HG03064 (cell line): ENCODE data around the gene PRSS56.

Experiments used
- ATAC-seq: cut with Tn5 transposase; IDR thresholded peaks from one replicate; pipeline ENCODE4 v1.9.1; 2021; ENCODE audit warnings: low read depth; ENCODE audit not compliant: unreplicated experiment

Gene PRSS56

DNA sequence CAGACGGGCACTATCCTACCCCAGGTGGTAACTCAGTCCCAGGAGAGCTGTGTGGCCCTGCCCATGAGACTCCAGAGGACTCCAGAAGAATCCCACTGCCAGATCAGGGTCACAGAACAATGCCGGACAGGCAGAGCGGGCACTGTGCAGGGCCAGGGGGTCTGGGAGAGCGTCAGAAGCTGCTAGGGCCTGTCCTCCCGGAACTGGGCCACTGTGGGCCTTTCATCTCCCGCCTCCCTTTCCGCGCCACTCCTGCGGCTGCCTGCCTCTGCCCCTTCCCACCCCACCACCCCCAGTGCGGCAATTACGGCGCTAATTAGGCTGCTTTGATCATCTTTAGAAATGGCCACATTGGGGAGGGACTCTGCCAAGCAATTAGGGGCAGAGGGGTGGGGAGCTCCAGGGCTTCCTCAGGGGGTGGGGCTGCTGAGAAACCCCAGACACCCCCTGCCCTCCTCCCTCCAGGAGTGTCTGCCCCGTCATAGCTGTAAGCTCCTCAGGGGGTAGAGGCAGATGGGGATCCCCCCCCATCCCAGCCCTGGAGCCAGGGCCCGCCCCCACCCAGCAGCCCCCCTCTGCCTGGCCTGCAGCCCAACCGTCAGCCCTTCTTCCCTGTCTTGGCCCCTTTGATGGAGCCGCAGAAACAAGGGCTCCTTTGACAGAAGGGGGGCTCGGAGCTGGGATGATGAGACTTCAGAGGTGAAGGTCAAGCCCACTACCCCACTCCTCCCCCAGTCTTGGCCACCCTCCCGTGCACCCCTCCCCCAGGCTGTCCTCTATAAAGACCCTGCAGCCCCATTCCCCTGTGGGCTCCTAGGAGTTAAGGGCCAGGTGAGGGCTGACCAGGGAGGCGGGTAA lies at the start of gene PRSS56:
PRSS56 (plus strand) TSS at position 808 of the 858 bp plus-strand sequence. CDS start 211 bp downstream, outside the sequence.
- ATAC-seq, result no peak

DNA sequence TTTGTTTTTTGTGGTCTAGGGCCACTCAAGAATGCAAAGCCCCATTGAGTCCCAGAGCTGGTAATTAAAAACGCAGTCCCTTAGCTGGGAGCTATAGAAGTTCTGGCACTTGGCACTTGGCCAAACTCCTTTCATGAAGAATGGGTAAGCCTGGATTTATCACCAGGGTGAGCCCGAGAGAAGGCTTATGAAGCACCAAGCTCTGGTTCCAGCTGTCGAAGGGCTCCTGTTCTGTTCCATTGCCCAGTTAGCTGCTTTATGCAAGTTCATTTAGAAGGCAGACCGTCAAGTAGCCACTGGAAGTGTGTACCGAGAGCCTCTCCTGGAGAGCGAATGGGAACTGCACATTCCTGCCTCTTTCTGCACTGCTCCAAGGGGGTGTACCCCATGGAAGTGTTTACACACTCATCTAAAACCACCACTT lies 46.7 kb upstream of the PRSS56 start:
- no peak for ATAC-seq

DNA sequence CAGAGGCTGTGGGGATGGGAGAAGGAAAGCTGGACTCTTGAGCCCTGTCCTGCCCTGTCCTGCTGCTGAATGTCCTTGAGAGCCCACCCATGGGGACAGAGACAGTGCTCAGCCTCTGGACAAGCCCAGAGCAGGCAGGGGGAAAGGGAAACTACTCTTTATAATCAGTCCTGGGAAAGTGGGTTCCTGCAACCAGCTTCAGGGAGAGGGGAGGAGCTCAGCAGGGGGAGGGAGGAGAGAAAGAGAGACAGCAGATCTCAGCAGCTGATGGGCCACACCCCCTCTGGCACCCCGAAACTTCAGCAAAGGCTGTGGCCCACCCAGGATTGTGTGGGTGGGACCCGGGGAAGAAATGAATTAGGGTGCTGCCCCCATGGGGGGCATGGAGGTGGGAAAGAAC lies 44.1 kb upstream of the PRSS56 start:
- no peak for ATAC-seq

DNA sequence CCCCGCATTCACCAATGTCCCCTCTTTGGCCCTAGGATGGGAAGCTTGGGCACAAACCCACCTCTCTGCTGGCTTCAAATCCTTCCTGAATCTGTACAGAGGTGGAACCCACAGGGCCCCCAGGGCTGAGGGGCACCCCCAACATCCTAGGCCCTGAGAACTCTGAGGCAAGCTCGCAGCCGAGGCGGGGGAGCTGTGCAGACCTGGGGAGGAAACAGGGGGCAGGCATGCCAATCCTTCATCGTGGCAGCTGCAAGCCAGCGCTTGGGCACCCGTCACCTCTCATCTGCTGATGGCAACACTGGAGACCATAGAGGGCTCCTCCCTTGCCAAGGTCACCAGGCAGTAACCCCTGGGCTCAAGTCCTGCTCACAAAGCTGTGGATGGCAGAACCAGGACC lies 43.4 kb upstream of the PRSS56 start:
- no peak for ATAC-seq

DNA sequence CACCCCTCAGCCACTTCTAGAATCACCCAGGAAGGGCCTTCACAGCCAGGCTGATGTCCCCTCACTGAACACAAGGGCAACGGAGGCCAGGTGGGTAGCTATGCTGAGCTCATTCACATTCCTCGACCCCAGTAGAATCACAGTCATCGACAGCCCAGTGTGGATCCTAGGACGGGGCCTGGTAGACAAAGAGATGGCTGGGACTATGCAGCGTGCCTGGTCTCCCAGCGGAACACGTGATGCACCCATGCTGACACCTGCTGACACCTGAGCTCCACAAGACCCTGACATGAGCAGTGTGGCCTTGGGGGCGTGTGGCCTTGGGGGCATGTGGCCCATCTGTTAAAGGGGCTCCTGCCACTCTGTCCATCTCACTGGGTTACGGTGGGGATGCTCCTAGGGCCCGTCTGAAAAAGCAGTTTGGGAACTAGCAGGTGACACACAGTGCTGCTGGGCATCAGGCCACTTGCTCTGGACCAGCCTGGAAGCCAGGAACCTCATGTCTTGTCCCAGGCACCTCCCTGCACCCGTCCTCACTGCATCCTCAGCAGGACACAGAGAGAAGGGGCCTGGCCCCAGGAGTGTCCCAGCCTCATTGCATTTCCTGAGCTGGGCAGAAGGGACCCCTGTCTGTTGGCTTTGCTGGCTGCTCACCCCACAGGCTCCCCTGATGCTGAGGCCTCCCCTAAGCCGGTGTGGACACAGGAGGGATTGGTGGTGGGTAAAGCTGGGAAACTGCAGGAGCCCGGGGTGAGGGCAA lies 42.3 kb upstream of the PRSS56 start:
- ATAC-seq, result no peak

DNA sequence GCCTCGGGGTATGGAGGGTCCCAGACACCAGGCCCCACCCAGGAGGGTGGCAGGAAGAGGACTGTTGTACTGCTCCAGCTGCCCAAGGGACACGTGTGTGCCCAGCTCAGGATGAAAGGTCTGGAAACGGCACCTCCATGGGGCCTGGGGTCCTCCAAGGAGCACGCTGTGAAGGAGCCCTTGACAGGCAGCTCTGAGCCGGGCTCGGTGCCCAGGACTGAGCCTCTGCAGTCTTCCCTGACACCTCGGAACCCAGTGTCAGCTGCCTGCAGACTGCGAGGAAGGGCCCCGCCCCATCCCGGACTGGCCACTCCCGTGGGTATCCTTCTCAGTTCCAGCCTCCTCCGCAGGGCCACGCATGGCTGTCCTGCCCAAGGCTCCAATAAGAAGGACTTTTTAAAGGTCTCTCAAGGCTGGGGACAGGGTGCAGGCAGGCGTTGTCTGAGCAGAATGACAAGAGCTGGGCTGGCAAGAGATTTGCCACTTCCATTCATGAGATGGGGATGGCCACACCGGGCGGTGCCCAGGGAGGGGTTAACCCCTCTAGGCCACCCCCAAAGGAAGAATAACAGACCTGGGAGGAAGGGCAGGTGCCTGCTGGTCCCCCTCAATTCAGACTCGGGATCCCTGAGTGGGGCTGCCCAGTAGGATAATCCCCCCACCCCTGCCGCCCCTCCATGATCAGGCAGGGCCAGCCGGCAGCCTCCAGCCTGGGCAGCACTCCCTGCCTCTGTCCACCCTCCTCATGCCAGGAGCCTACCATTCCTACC lies 41.4 kb upstream of the PRSS56 start:
- no peak for ATAC-seq

DNA sequence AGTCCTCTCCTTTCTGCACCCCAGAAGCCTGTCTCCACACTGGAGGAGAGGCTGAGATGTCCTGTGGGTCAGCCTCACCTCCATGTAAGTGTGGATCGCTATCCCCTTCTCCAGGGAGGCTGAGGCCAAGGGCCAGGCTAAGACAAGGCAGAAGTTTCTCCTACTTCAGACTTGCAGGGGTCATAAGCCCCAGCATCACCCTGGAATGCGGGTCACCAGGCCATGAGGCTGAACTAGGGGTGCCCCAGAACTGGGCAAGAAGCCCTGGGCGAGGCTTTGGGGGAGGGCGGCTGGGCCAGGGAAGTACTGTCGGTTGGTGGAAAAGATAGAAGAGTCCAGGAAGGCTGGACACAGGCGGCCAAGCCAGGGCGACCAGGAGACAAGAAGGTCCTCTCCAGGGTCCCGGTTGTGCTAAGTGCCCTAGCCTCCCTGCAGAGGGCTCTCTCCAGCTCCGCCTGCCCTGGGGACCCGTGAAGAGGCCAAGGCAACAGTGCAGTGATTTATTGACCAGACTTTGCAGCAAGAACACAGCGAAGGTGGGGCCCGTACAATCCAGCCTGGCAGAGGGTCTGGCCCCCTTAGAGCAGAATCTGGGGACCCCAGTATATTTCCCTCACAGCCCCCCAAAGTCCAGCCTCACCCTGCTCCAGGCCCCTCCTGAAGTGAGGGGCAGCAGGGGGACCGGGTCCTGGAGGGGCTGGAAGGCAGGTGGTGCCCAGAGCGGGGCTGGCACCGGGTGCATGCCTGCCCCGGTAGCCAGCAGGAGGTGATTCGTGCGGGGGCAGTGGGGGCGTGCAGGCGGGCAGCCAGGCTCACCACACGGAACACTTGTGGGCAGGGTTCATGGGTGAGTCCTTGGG lies 40.6 kb upstream of the PRSS56 start:
- ATAC-seq, result no peak

DNA sequence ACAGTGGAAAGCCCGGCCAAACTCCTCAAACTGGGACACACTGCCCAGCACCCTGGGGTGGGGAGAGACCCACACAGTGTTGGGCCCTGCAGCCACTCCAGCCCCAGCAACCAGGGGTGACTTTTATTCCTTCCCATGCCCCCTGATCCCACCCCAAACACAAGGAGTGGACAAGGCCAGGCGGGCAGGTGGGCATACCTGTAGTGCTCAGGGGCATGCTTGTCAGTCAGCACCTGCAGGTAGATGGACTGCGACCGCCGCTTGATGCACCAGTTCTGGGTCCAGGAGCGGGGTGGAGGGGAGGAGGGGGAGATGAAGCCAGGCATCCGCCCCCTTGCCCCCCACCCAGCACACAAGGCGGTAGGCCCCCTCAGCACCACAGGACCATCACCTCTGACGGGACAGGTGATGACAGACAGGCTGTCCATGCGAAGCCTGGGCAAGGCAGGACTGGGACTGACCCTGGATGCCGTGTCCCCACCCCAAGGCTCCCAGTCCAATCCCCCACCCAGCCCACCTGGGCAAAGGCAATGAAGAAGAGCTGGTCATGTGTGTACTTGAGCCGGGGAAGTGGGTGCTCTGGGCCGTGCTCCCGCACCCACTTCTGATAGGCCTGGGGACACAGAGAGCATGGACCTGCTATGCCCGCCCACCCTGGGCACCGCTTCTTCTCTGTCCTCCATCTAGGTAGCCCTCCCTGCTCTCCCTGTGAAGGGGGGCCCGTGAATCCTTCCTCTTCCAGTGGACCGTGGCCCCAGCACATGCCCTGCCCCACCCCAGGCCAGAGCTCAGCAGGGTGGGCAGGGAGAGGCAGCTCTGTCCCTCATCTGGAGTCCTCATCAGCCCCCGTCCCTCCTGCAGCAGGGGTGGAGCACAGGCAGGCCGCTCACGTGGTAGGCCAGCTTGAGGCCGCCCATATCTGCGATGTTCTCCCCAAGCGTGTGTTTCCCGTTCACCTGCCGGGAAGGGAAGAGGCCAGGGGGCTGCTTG lies 39.7 kb upstream of the PRSS56 start:
- ATAC-seq, result no peak

DNA sequence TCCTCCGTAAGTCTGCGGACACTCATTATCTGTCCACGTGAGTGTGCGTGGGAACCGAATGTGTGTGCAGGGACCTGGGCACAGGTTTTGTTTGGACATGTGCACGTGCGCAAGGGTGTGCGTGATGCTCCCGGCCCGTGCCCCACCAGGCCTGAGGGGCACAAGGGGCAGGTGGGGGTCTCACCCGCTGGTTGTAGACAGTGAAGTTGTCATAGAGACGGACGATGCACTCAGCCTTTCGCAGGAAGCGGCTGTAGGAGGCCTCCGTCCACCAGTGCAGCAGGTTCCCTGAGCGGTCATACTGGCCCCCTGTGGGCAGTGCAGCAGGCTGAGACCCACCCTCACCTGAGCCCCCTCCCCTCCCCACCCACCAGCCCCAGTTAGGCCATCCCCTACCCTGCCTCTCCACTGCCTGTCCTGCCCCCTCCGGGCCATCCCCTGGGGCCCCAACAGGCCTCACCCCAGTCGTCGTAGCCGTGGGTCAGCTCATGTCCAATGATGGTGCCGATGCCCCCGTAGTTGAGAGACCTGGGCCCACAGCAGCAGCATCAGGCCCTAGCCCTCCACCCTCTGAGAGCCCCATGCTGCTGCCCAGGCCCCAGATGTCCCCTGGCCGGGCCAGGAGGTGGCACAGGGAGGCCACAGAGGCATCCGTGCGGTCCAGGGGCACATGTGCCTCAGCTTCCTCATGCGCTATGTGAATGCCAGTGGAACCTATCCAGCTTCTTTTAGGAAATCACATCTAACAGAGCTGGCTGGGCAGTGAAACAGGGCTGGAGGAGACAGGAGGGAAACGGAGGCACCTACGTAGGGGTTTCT lies 38.7 kb upstream of the PRSS56 start:
- no peak for ATAC-seq

DNA sequence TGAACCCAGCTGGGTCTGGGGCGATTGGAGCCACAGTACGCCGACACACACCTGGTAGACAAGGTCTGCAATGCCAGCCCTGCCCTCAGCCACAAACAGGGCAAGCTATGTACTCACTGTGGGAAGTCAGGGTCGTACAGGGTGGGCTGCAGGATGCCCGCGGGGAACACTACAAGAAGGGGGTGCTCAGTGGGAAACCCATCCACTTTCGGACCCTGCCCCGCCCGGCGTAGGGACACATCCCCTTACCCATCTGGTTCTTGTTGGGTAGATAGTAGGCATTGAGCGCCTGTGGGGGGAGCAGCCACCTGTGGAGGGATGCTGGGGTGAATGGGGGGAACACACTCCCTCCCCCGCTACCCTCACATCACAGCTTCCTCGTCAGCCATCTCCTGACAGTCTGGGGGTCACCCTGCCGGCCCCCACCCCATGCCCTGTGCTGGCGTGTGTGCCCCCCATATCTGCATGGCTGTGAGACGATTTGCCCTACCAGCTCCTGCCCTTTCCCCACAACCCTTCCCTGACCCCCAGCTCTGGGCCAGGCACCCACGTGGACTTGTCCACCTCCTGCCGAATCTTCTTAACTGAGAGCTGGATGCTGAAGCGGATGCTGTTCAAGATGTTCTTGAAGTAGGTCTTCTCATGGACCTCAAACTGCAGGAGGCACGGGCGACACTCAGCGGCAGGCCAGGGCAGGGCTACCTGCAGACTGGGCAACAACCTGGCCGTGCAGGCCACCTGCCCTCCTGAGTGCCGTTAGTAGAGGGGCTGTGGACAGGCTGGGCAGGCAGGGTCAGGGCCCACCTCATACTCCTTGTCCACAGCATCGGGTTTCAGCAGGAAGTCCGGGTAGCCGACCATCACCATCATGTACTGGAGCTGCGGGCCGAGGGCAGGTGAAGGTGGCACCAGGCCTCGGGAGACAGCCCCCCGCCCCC lies 37.6 kb upstream of the PRSS56 start:
- no peak for ATAC-seq

DNA sequence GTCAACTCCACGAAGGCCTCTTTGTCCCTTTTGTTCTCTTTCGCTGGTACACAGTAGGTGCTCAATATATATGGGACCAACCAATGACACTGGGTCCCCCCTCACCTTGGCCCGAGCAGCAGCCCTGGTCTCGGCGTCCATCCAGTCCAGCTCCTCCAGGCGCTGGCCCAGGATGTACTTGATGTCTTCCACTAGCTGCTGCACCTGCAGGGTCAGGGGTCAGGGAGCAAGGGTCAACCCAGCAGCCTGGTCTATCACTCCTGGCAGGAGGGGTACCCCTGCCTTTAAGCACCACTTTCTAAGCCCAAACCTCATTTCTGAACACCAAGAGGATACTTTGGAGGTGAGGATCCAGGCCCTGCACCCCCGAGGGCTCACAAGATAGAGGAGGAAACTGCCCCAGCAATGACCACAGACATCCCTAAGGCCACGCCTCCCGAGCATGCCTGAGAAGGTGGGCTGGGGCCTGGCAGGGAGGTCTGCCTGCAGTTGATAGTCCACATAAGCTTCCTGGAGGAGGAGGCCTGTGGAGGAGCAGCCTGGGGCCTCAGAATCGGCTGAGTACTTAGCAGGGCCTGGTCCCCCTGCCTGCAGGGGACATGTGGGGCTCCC lies 36.8 kb upstream of the PRSS56 start:
- ATAC-seq, result no peak

DNA sequence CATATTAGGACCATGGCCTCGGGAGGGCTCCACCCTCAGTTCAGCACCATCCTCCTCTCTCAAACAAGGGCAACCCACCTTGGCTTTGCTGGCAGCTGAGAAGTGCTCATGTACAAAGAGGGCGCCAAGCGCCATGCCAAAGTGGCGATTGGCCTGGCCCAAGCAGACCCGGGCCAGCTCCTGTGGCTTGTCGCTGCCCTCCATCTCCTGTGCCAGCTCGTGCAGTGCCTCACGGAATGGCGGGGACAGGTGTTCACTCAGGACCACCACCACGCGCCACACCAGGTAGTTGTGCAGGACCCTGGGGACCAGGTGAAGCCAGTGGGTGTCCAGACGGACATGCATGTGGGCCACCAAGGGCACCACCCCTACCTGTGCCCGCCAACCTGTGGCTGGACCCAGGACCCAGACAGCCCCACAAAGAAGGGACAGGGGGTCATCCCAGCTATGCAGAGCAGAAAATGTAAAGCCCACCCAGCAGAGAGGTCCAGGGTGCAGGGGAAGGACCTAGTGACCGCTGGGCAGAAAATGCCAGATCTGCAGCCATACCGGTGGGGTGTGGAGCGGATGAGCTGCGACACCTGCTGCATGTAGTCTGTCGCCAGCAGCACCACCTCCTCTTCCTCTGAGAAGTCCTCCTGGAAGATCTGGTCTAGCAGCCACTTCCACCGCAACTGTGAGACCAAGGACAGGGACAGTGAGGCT lies 36.1 kb upstream of the PRSS56 start:
- no peak for ATAC-seq

DNA sequence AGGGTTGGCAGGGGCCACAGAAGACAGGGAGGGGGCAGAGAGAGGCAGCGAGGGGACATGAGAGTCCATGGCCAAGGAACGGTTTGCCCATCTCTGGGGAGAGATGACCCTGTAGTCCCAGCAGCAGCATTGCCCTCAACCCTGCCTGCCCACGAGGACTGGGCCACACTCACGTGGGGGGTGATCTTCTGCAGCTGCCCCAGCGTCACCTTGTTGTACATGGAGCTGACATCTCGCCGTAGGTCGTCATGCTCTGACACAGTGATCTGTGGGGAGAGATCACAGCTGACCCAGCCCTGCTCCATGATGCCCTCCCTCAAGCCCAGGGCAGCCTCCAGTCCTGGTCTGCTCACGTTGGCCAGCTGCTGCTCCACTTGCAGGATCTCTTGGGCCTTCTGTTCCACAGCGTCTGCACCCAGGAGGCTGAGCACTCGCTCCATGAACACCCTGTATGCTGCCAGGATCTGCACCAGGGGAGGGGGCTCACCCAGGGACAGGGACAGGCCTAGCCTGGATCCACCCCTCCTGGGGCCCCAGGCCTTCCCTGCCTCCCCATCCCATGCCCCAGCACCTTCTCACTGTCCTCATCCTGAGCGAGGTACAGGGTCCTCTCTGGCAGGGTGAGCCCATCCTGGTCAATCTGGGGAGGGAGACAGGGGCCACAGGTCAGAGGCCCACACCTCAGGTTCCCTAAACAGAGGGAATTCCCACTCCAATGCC lies 35.4 kb upstream of the PRSS56 start:
- ATAC-seq, result no peak

DNA sequence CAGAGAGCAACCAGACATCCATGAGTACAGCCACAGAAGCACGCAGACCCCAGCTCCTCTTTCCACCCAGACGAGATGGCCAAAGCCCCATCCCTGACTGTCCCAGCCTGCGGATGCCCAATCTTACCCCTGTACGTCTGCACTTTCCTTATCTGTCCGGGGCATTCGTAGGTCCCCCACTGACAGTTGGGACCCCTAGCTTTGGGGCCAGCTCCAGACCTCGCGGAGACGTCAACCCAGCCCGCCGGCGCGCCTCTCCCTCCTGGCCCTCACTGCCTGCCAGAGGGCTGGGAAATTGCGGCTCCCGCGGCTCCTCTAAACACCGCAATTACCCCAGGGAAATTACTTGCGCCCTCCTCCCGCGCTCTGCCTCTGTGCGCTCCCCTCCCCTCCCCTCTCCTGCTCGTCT lies 34.8 kb upstream of the PRSS56 start:
- ATAC-seq, result no peak

DNA sequence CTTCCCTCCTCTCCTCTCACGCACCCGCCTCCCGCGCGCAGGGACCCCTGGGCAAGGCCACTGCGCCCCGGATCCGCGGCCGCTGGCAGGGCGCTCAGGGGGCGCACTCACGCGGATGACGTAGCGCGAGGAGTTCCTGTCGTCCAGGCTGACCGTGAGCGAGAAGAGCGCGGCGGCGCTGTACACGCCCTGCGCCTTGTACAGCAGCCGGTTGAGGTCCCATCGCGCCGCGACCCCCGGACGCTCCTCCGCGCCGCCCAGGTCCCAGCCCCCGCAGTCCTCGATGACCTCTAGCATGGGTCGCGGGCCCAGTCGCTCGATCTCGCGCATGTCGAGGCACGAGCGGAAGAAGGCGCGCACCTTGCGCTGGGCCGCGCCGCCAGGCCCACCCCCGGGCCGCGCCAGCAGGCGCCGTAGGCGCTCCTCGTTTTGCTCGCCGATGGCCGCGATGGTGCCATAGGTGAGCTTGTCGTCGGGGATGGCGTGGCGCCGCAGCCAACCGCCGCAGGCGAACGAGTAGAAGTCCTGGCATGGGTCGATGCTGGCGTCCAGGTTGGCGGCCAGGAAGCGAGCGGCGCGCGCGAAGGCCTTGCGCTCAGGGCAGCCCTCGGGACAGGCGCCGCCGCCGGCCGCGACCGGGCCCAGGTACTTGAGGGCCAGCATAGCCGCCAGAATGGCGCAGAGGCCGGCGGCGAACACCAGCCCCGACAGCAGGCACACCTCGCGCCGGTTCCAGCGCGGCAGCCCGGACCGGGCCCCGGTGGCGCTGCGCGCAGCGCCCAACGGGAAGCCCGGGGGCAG lies 34.2 kb upstream of the PRSS56 start:
- ATAC-seq, result no peak
